SKM-1 (cell line): ENCODE results near the gene CDCA7.
"Not testable (repeated sequence)": the region's sequence is repeated elsewhere in the genome, so short reads cannot be mapped to it uniquely, and the experiment has no call there.

Experiments
- DNase-seq: peaks from one replicate; lab custom pipeline; 2025; ENCODE audit not compliant: unreplicated experiment; lab: John Stamatoyannopoulos, UW

The CDCA7 gene

GRCh38 chr2:173354582-173355131 is at the start of gene CDCA7:
TSS of gene CDCA7 (plus strand) at chr2:173354872. CDS start at chr2:173354964, 92 bp downstream.
- peak; percentile 63 for DNase-seq

- DNase-seq = no peak
These were observed 49.4 kb upstream of the CDCA7 start for GRCh38 chr2:173305303-173305702.

GRCh38 chr2:173307293-173307692 is 47.4 kb upstream of the CDCA7 start:
- no peak for DNase-seq

- not testable (repeated sequence) for DNase-seq
These were observed 45.3 kb upstream of the CDCA7 start for GRCh38 chr2:173309370-173309769.

- no peak for DNase-seq
These were observed 42.6 kb upstream of the CDCA7 start for GRCh38 chr2:173311844-173312606.

GRCh38 chr2:173323371-173323770 is 31.3 kb upstream of the CDCA7 start:
- no peak for DNase-seq

- no peak for DNase-seq
These were observed 27.9 kb upstream of the CDCA7 start for GRCh38 chr2:173326806-173327205.

GRCh38 chr2:173327421-173327820 is 27.3 kb upstream of the CDCA7 start:
- no peak for DNase-seq

- not testable (repeated sequence) for DNase-seq
These were observed 21.7 kb upstream of the CDCA7 start for GRCh38 chr2:173333003-173333402.

- no peak for DNase-seq
These were observed 14.9 kb upstream of the CDCA7 start for GRCh38 chr2:173339807-173340206.

- no peak for DNase-seq
These were observed 10.8 kb upstream of the CDCA7 start for GRCh38 chr2:173343921-173344320.

GRCh38 chr2:173346035-173346434 is 8.6 kb upstream of the CDCA7 start:
- DNase-seq = no peak

- DNase-seq = no peak
These were observed 7.1 kb upstream of the CDCA7 start for GRCh38 chr2:173347305-173348168.

GRCh38 chr2:173349287-173349686 is 5.4 kb upstream of the CDCA7 start:
- no peak for DNase-seq

- no peak for DNase-seq
These were observed 4.3 kb upstream of the CDCA7 start for GRCh38 chr2:173350383-173350782.

- no peak for DNase-seq
These were observed 2.8 kb upstream of the CDCA7 start for GRCh38 chr2:173351879-173352278.

- no peak for DNase-seq
These were observed 1.1 kb upstream of the CDCA7 start for GRCh38 chr2:173353556-173353955.

GRCh38 chr2:173354073-173354581 is 545 bp upstream of the CDCA7 start:
- peak; percentile 22 for DNase-seq

GRCh38 chr2:173355132-173355865 is 627 bp downstream of the CDCA7 start:
- peak; percentile 32 for DNase-seq

GRCh38 chr2:173355866-173356508 is 1.3 kb downstream of the CDCA7 start:
- no peak for DNase-seq
